Endothelial cell of umbilical vein (primary cell): ENCODE results near the gene RTN3.

ENCODE experiments used
- CTCF ChIP-seq, 2 donors: IDR thresholded peaks; 1 replicate in 1 of 2; 2 replicates in 1 of 2; pipeline ENCODE4 v1.5.1; 2011; ENCODE audit warnings: low read length in 2 of 2, mild to moderate bottlenecking in 2 of 2, moderate library complexity in 2 of 2, control low read depth in 1 of 2, inconsistent platforms in 1 of 2, low read depth in 1 of 2; ENCODE audit not compliant: insufficient read depth in 1 of 2; ENCODE audit errors: extremely low read depth in 1 of 2
- EZH2 ChIP-seq: IDR thresholded peaks from 2 replicates; pipeline ENCODE4 v1.6.1; 2012; ENCODE audit warnings: borderline replicate concordance, low read depth, mild to moderate bottlenecking, moderate library complexity, low read length, inconsistent platforms; ENCODE audit not compliant: severe bottlenecking
- FOS ChIP-seq: IDR thresholded peaks from 2 replicates; pipeline ENCODE4 v1.6.1; 2011; ENCODE audit warnings: mild to moderate bottlenecking, low read length, moderate library complexity, borderline replicate concordance; ENCODE audit not compliant: insufficient read depth
- MYC ChIP-seq: IDR thresholded peaks from one replicate; pipeline ENCODE4 v1.6.1; 2011; ENCODE audit warnings: mild to moderate bottlenecking, low read depth, low read length

- no peak for TF ChIP-seq EZH2
- no peak for TF ChIP-seq CTCF (IDR thresholded peaks at IDR 0.05; ENCODE audit: extremely low read depth in 1 of 2, insufficient read depth in 1 of 2, low read depth in 1 of 2, low read length in 2 of 2)
- no peak for TF ChIP-seq FOS
- no peak for TF ChIP-seq MYC
These were observed 5.6 kb downstream of the RTN3 start for GRCh38 chr11:63686926-63687325.
